ENCODE measurements around the gene PI3.

DNA sequence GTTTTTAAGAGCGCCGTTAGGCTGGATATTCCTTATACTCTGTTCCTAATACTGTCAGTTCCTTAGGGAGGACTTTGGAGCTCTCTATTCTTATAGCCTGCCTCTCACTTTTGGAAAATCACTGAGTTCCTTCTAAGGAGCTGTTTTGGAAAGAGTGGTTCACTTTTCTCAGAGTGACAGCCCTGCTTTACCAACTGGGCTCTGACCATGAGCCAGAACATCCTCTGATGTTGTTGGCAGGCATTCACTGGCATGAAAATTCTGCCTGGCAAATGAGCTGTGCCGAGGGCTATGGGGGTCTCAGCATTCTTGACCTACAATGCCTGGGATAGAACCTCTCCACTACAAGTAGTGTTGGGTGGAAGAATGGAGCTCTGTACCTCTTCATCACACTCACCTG is 17.2 kb downstream of the PI3 start:
- TF ChIP-seq, protein P1, sequence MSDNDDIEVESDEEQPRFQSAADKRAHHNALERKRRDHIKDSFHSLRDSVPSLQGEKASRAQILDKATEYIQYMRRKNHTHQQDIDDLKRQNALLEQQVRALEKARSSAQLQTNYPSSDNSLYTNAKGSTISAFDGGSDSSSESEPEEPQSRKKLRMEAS (IDR thresholded peaks at IDR 0.05): no peak
- TF ChIP-seq CTCF (IDR thresholded peaks at IDR 0.05; ENCODE audit: low read depth, low read length, missing input control) (no peak), TAF1 (conservative IDR thresholded peaks at IDR 0.05) (no peak), ATF3 (IDR thresholded peaks at IDR 0.05) (no peak), GABPA (IDR thresholded peaks at IDR 0.05 in 1 of 2, conservative IDR thresholded peaks at IDR 0.05 in 1 of 2) (no peak), EGR1 (IDR thresholded peaks at IDR 0.05; ENCODE audit: low read depth in 2 of 2) (no peak), RAD21 (IDR thresholded peaks at IDR 0.05) (no peak), ZBTB33 (IDR thresholded peaks at IDR 0.05) (no peak), SP1 (IDR thresholded peaks at IDR 0.05) (no peak), FOXA1 (IDR thresholded peaks at IDR 0.05) (no peak), RXRA (IDR thresholded peaks at IDR 0.05) (no peak)
- TF ChIP-seq, protein P2, sequence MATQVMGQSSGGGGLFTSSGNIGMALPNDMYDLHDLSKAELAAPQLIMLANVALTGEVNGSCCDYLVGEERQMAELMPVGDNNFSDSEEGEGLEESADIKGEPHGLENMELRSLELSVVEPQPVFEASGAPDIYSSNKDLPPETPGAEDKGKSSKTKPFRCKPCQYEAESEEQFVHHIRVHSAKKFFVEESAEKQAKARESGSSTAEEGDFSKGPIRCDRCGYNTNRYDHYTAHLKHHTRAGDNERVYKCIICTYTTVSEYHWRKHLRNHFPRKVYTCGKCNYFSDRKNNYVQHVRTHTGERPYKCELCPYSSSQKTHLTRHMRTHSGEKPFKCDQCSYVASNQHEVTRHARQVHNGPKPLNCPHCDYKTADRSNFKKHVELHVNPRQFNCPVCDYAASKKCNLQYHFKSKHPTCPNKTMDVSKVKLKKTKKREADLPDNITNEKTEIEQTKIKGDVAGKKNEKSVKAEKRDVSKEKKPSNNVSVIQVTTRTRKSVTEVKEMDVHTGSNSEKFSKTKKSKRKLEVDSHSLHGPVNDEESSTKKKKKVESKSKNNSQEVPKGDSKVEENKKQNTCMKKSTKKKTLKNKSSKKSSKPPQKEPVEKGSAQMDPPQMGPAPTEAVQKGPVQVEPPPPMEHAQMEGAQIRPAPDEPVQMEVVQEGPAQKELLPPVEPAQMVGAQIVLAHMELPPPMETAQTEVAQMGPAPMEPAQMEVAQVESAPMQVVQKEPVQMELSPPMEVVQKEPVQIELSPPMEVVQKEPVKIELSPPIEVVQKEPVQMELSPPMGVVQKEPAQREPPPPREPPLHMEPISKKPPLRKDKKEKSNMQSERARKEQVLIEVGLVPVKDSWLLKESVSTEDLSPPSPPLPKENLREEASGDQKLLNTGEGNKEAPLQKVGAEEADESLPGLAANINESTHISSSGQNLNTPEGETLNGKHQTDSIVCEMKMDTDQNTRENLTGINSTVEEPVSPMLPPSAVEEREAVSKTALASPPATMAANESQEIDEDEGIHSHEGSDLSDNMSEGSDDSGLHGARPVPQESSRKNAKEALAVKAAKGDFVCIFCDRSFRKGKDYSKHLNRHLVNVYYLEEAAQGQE (IDR thresholded peaks at IDR 0.05): no peak
